ENCODE data around the gene BCKDHB. TPM values are rescaled to one million over a fixed set of nuclear protein-coding genes. Genes with fewer than 3 reads are reported as not detected.

The BCKDHB gene
- total RNA-seq, 1 donor from 2014 or later: 28.4 TPM

GRCh38 chr6:80215063-80215462, 108.6 kb downstream of the BCKDHB start:
- peaks cover 9% of the 10 kb centered on the region for H3K36me3 Mint-ChIP-seq
- H3K4me3 Mint-ChIP-seq: no peak overlapping the region
- no peaks in the 10 kb centered on the region for H3K27me3 Mint-ChIP-seq (ENCODE audit: low read depth)
- no peak for TF ChIP-seq CTCF (IDR thresholded peaks at IDR 0.05; ENCODE audit: unreplicated experiment)
- no peak for DNase-seq (ENCODE audit: low spot score in 2 of 2, unreplicated experiment in 2 of 2)
- peaks cover 7% of the 10 kb centered on the region for H3K9me3 Mint-ChIP-seq
- no peak overlapping the region for H3K27ac Mint-ChIP-seq
- H3K4me1 Mint-ChIP-seq: peaks cover 38% of the 10 kb centered on the region

- H3K4me3 Mint-ChIP-seq: no peak overlapping the region
- H3K4me1 Mint-ChIP-seq: peaks cover 13% of the 10 kb centered on the region
- no peak for DNase-seq (ENCODE audit: low spot score in 2 of 2, unreplicated experiment in 2 of 2)
- peaks cover 14% of the 10 kb centered on the region for H3K9me3 Mint-ChIP-seq
- no peak overlapping the region for H3K27ac Mint-ChIP-seq
- H3K27me3 Mint-ChIP-seq (ENCODE audit: low read depth): no peaks in the 10 kb centered on the region
- no peak for TF ChIP-seq CTCF (IDR thresholded peaks at IDR 0.05; ENCODE audit: unreplicated experiment)
- H3K36me3 Mint-ChIP-seq: peaks cover 15% of the 10 kb centered on the region
These were observed 111.3 kb downstream of the BCKDHB start for GRCh38 chr6:80217794-80218193.

- Mint-ChIP-seq H3K27me3 (ENCODE audit: low read depth) (no peaks in the 10 kb centered on the region), H3K4me1 (no peaks in the 10 kb centered on the region), H3K9me3 (peaks cover 14% of the 10 kb centered on the region), H3K36me3 (peaks cover 18% of the 10 kb centered on the region), H3K4me3 (no peak overlapping the region), H3K27ac (no peak overlapping the region)
- no peak for DNase-seq (ENCODE audit: low spot score in 2 of 2, unreplicated experiment in 2 of 2)
- no peak for TF ChIP-seq CTCF (IDR thresholded peaks at IDR 0.05; ENCODE audit: unreplicated experiment)
These were observed 117.3 kb downstream of the BCKDHB start for GRCh38 chr6:80223743-80224212.

- TF ChIP-seq CTCF (IDR thresholded peaks at IDR 0.05; ENCODE audit: unreplicated experiment): no peak
- Mint-ChIP-seq H3K4me1 (no peaks in the 10 kb centered on the region), H3K4me3 (no peak overlapping the region), H3K9me3 (peaks cover 6% of the 10 kb centered on the region), H3K36me3 (peaks cover 9% of the 10 kb centered on the region), H3K27ac (no peak overlapping the region), H3K27me3 (ENCODE audit: low read depth) (no peaks in the 10 kb centered on the region)
- DNase-seq (ENCODE audit: low spot score in 2 of 2, unreplicated experiment in 2 of 2): no peak
These were observed 119.7 kb downstream of the BCKDHB start for GRCh38 chr6:80226151-80226550.

GRCh38 chr6:80226699-80227098, 120.2 kb downstream of the BCKDHB start:
- H3K4me1 Mint-ChIP-seq: no peaks in the 10 kb centered on the region

More at GRCh38 chr6:80226699-80227098, 120.2 kb downstream of the BCKDHB start:
- DNase-seq (ENCODE audit: low spot score in 2 of 2, unreplicated experiment in 2 of 2): no peak
- Mint-ChIP-seq H3K9me3 (peaks cover 5% of the 10 kb centered on the region), H3K27ac (no peak overlapping the region), H3K4me3 (no peak overlapping the region), H3K36me3 (peaks cover 7% of the 10 kb centered on the region), H3K27me3 (ENCODE audit: low read depth) (no peaks in the 10 kb centered on the region)
- TF ChIP-seq CTCF (IDR thresholded peaks at IDR 0.05; ENCODE audit: unreplicated experiment): no peak
